Measurements from ENCODE around the gene ADAM19.

ADAM19 gene

GRCh38 chr5:157556615-157557418 lies 18.8 kb downstream of the ADAM19 start:
- Mint-ChIP-seq H3K9me3 (no peaks in the 10 kb centered on the region), H3K36me3 (ENCODE audit: low read depth) (peaks cover 7% of the 10 kb centered on the region), H3K4me1 (peaks cover 60% of the 10 kb centered on the region), H3K27me3 (ENCODE audit: low read depth) (no peaks in the 10 kb centered on the region), H3K27ac (no peak overlapping the region), H3K4me3 (no peak overlapping the region)
- TF ChIP-seq CTCF (IDR thresholded peaks at IDR 0.05; ENCODE audit: unreplicated experiment in 3 of 3), result no peak

GRCh38 chr5:157555037-157555640 lies 20.4 kb downstream of the ADAM19 start:
- TF ChIP-seq CTCF (IDR thresholded peaks at IDR 0.05; ENCODE audit: unreplicated experiment in 3 of 3), result no peak
- Mint-ChIP-seq H3K9me3 (no peaks in the 10 kb centered on the region), H3K36me3 (ENCODE audit: low read depth) (peaks cover 11% of the 10 kb centered on the region), H3K4me1 (peaks cover 47% of the 10 kb centered on the region), H3K27ac (no peak overlapping the region), H3K27me3 (ENCODE audit: low read depth) (no peaks in the 10 kb centered on the region), H3K4me3 (no peak overlapping the region)

- Mint-ChIP-seq H3K4me3 (no peak overlapping the region), H3K4me1 (peaks cover 49% of the 10 kb centered on the region), H3K27ac (peak overlapping the region in 1 of 3 experiments; percentile 35), H3K36me3 (ENCODE audit: low read depth) (peaks cover 13% of the 10 kb centered on the region), H3K27me3 (ENCODE audit: low read depth) (no peaks in the 10 kb centered on the region), H3K9me3 (no peaks in the 10 kb centered on the region)
- TF ChIP-seq CTCF (IDR thresholded peaks at IDR 0.05; ENCODE audit: unreplicated experiment in 3 of 3), result no peak
These were observed 21.2 kb downstream of the ADAM19 start for GRCh38 chr5:157554179-157555036.

GRCh38 chr5:157552650-157553049 lies 22.9 kb downstream of the ADAM19 start:
- peaks cover 49% of the 10 kb centered on the region for H3K4me1 Mint-ChIP-seq
- H3K9me3 Mint-ChIP-seq, result no peaks in the 10 kb centered on the region
- H3K27ac Mint-ChIP-seq, result no peak overlapping the region
- H3K36me3 Mint-ChIP-seq (ENCODE audit: low read depth), result peaks cover 15% of the 10 kb centered on the region
- H3K27me3 Mint-ChIP-seq (ENCODE audit: low read depth), result no peaks in the 10 kb centered on the region
- H3K4me3 Mint-ChIP-seq, result no peak overlapping the region
- no peak for TF ChIP-seq CTCF (IDR thresholded peaks at IDR 0.05; ENCODE audit: unreplicated experiment in 3 of 3)

GRCh38 chr5:157550663-157551062 lies 24.9 kb downstream of the ADAM19 start:
- TF ChIP-seq CTCF (IDR thresholded peaks at IDR 0.05; ENCODE audit: unreplicated experiment in 3 of 3), result no peak
- H3K4me1 Mint-ChIP-seq, result peaks cover 56% of the 10 kb centered on the region
- H3K27ac Mint-ChIP-seq, result peak overlapping the region in 1 of 3 experiments; percentile 19
- peaks cover 15% of the 10 kb centered on the region for H3K36me3 Mint-ChIP-seq (ENCODE audit: low read depth)
- no peaks in the 10 kb centered on the region for H3K27me3 Mint-ChIP-seq (ENCODE audit: low read depth)
- H3K9me3 Mint-ChIP-seq, result no peaks in the 10 kb centered on the region
- H3K4me3 Mint-ChIP-seq, result no peak overlapping the region

All from nephron (organoid).